Mesendoderm (in vitro differentiated cells): ENCODE results near the gene BTBD6.

ENCODE experiments used
- DNase-seq: peaks from one replicate; pipeline ENCODE4 v3.0.0; 2013
- H2AK5ac ChIP-seq: 2 replicates; pipeline ENCODE4 v1.6.1; 2013; ENCODE audit warnings: low read length, inconsistent platforms
- H2BK120ac ChIP-seq: 2 replicates; pipeline ENCODE4 v1.6.1; 2013; ENCODE audit warnings: low read depth, mild to moderate bottlenecking, low read length, moderate library complexity, mixed read lengths
- H2BK15ac ChIP-seq: replicated peaks from 2 replicates; pipeline ENCODE4 v1.6.1; 2013; ENCODE audit warnings: low read depth, mild to moderate bottlenecking, moderate library complexity
- H2BK5ac ChIP-seq: 2 replicates; pipeline ENCODE4 v1.6.1; 2013; ENCODE audit warnings: low read length, inconsistent platforms
- H3K18ac ChIP-seq: 2 replicates; pipeline ENCODE4 v1.6.1; 2013; ENCODE audit warnings: mild to moderate bottlenecking, low read length, mixed read lengths
- H3K23ac ChIP-seq: one replicate; pipeline ENCODE4 v1.6.1; 2013; ENCODE audit warnings: low read length
- H3K27ac ChIP-seq: 2 replicates; pipeline ENCODE4 v1.5.1; 2013; ENCODE audit warnings: low read depth, mild to moderate bottlenecking, inconsistent platforms, low read length, moderate library complexity
- H3K27me3 ChIP-seq: 2 replicates; pipeline ENCODE4 v1.6.1; 2013; ENCODE audit warnings: low read length, control low read depth, mild to moderate bottlenecking, inconsistent platforms; ENCODE audit not compliant: insufficient read depth, poor library complexity
- H3K36me3 ChIP-seq: 2 replicates; pipeline ENCODE4 v1.6.1; 2013; ENCODE audit warnings: low read length, inconsistent platforms; ENCODE audit not compliant: control insufficient read depth, insufficient read depth
- H3K4ac ChIP-seq: one replicate; pipeline ENCODE4 v1.6.1; 2013; ENCODE audit warnings: low read depth, mild to moderate bottlenecking, low read length, moderate library complexity
- H3K4me1 ChIP-seq: 2 replicates; pipeline ENCODE4 v1.6.1; 2013; ENCODE audit warnings: low read depth, low read length, inconsistent platforms; ENCODE audit not compliant: control insufficient read depth
- H3K4me2 ChIP-seq: 2 replicates; pipeline ENCODE4 v1.6.1; 2013; ENCODE audit warnings: low read length
- H3K4me3 ChIP-seq: 2 replicates; pipeline ENCODE4 v1.5.1; 2013; ENCODE audit warnings: mild to moderate bottlenecking, low read length
- H3K56ac ChIP-seq: one replicate; pipeline ENCODE4 v1.6.1; 2013; ENCODE audit warnings: low read length
- H3K79me1 ChIP-seq: 2 replicates; pipeline ENCODE4 v1.6.1; 2013; ENCODE audit warnings: low read length, inconsistent platforms
- H3K79me2 ChIP-seq: 2 replicates; pipeline ENCODE4 v1.6.1; 2013; ENCODE audit warnings: mild to moderate bottlenecking, low read length; ENCODE audit not compliant: control insufficient read depth, insufficient read depth
- H3K9ac ChIP-seq: 2 replicates; pipeline ENCODE4 v1.6.1; 2013; ENCODE audit warnings: low read length, inconsistent platforms
- H4K5ac ChIP-seq: one replicate; pipeline ENCODE4 v1.6.1; 2013; ENCODE audit warnings: low read length
- H4K8ac ChIP-seq: one replicate; pipeline ENCODE4 v1.6.1; 2013; ENCODE audit warnings: low read depth, mild to moderate bottlenecking, control low read depth, low read length, moderate library complexity
- WGBS: extraction: QIAGEN DNeasy Blood & Tissue Kit; methylation state at CpG from one replicate; pipeline ENCODE4 v1.1.7; 2013; ENCODE audit warnings: low lambda C conversion rate, missing lambda C conversion rate; ENCODE audit not compliant: insufficient coverage; ENCODE audit errors: extremely low coverage; 5-methylcytosine and 5-hydroxymethylcytosine counted together

The BTBD6 gene

GRCh38 chr14:105221598-105222178, 26.6 kb upstream of the BTBD6 start:
- Histone ChIP-seq H2BK120ac (no peak overlapping the region), H3K56ac (no peak overlapping the region), H3K4me2 (no peak overlapping the region), H3K4me1 (no peaks in the 10 kb centered on the region), H3K79me2 (no peaks in the 10 kb centered on the region), H3K23ac (no peak overlapping the region), H2BK5ac (no peak overlapping the region), H3K36me3 (peaks cover 1% of the 10 kb centered on the region), H3K18ac (no peak overlapping the region), H3K27ac (no peak overlapping the region), H4K8ac (no peak overlapping the region), H4K5ac (no peak overlapping the region), H3K79me1 (no peaks in the 10 kb centered on the region), H2BK15ac (no peak overlapping the region), H3K9ac (no peak overlapping the region), H3K4me3 (no peak overlapping the region), H3K27me3 (no peaks in the 10 kb centered on the region), H3K4ac (no peak overlapping the region), H2AK5ac (no peak overlapping the region)
- no peak for DNase-seq
- no CpG with 5 or more reads among the region's 27 CpGs for WGBS

DNA sequence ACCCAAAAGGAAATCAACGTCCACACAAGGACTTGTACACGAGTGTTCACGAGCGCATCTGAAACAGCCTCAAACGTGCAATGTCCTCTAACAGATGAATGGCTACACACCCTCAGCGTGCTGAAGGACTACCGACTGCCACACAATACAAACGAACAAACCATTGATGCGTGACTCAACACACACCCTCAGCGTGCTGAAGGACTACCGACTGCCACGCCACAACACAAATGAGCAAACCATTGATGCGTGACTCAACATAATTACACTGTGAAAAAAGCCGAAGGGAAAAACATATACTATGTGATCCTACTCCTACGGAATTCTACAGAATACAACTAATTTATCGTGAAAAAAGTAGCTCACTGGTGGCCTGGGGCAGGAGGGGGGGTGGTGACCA, 25.1 kb upstream of the BTBD6 start:
- Histone ChIP-seq H3K79me2 (no peaks in the 10 kb centered on the region), H3K9ac (no peak overlapping the region)
- no CpG with 5 or more reads among the region's 16 CpGs for WGBS

GRCh38 chr14:105223770-105224544, 24.4 kb upstream of the BTBD6 start:
- Histone ChIP-seq H2BK15ac (no peak overlapping the region), H4K8ac (no peak overlapping the region), H3K18ac (no peak overlapping the region), H2BK120ac (no peak overlapping the region), H3K27me3 (no peaks in the 10 kb centered on the region), H3K36me3 (peaks cover 1% of the 10 kb centered on the region), H3K4ac (no peak overlapping the region), H3K4me2 (no peak overlapping the region), H3K27ac (no peak overlapping the region), H3K4me1 (no peaks in the 10 kb centered on the region), H3K79me1 (no peaks in the 10 kb centered on the region), H3K9ac (no peak overlapping the region), H3K79me2 (no peaks in the 10 kb centered on the region), H2BK5ac (no peak overlapping the region), H3K23ac (no peak overlapping the region), H3K4me3 (no peak overlapping the region), H3K56ac (no peak overlapping the region), H2AK5ac (no peak overlapping the region), H4K5ac (no peak overlapping the region)
- no peak for DNase-seq
- WGBS: no CpG with 5 or more reads among the region's 15 CpGs

More for the DNA sequence above, 25.1 kb upstream of the BTBD6 start:
- no peaks in the 10 kb centered on the region for H3K4me1 ChIP-seq
- H3K4ac ChIP-seq: no peak overlapping the region
- H2BK5ac ChIP-seq: no peak overlapping the region
- no peak for DNase-seq
- no peak overlapping the region for H2BK120ac ChIP-seq
- H3K4me3 ChIP-seq: no peak overlapping the region
- H3K27ac ChIP-seq: no peak overlapping the region
- no peak overlapping the region for H3K18ac ChIP-seq
- no peaks in the 10 kb centered on the region for H3K79me1 ChIP-seq
- no peak overlapping the region for H4K5ac ChIP-seq
- H2AK5ac ChIP-seq: no peak overlapping the region
- no peaks in the 10 kb centered on the region for H3K27me3 ChIP-seq
- H2BK15ac ChIP-seq: no peak overlapping the region
- H4K8ac ChIP-seq: no peak overlapping the region
- no peak overlapping the region for H3K56ac ChIP-seq
- H3K23ac ChIP-seq: no peak overlapping the region
- H3K36me3 ChIP-seq: peaks cover 1% of the 10 kb centered on the region
- no peak overlapping the region for H3K4me2 ChIP-seq

- no peak overlapping the region for H3K27ac ChIP-seq
- H3K4me1 ChIP-seq: no peaks in the 10 kb centered on the region
- H3K4ac ChIP-seq: no peak overlapping the region
- H3K18ac ChIP-seq: no peak overlapping the region
- no peak overlapping the region for H3K56ac ChIP-seq
- H2AK5ac ChIP-seq: no peak overlapping the region
- H4K8ac ChIP-seq: no peak overlapping the region
- H3K79me1 ChIP-seq: no peaks in the 10 kb centered on the region
- H3K9ac ChIP-seq: no peak overlapping the region
- no peak overlapping the region for H3K23ac ChIP-seq
- no peaks in the 10 kb centered on the region for H3K79me2 ChIP-seq
- H2BK5ac ChIP-seq: no peak overlapping the region
- DNase-seq: no peak
- H2BK120ac ChIP-seq: no peak overlapping the region
- no peak overlapping the region for H3K4me2 ChIP-seq
- no peaks in the 10 kb centered on the region for H3K27me3 ChIP-seq
- H4K5ac ChIP-seq: no peak overlapping the region
- no peak overlapping the region for H3K4me3 ChIP-seq
- H2BK15ac ChIP-seq: no peak overlapping the region
- H3K36me3 ChIP-seq: peaks cover 1% of the 10 kb centered on the region
- WGBS: no CpG with 5 or more reads among the region's 11 CpGs
Measured at GRCh38 chr14:105224845-105225570, 23.3 kb upstream of the BTBD6 start.

DNA sequence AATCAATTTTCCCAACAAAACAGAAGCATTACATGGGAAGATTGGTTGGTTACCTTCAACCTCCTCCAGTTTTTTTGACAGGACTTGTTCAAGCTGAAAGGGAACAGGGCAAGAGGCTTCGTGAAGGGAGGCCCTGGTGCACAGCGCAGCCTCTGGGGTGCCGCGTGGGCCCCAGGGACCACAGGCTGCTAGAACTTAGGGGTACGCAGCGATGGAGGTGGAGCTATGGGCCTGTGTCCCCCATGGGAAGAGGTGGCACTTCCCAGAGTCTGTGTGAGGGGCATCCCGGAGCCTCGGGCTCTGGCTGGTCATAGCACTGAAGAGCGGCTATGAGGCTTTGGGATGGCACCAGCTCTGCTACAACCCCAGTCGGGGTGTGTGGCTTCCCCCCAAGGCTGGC, 22.1 kb upstream of the BTBD6 start:
- no peaks in the 10 kb centered on the region for H3K27me3 ChIP-seq
- H2BK120ac ChIP-seq: no peak overlapping the region
- no peak overlapping the region for H3K4me3 ChIP-seq
- no peaks in the 10 kb centered on the region for H3K79me2 ChIP-seq
- H3K18ac ChIP-seq: no peak overlapping the region
- H2BK15ac ChIP-seq: no peak overlapping the region
- WGBS: no CpG with 5 or more reads among the region's 10 CpGs
- H3K56ac ChIP-seq: no peak overlapping the region
- no peaks in the 10 kb centered on the region for H3K79me1 ChIP-seq
- H3K23ac ChIP-seq: no peak overlapping the region
- no peak overlapping the region for H3K9ac ChIP-seq
- H4K5ac ChIP-seq: no peak overlapping the region
- DNase-seq: no peak
- H3K36me3 ChIP-seq: peaks cover 1% of the 10 kb centered on the region
- H2BK5ac ChIP-seq: no peak overlapping the region
- no peak overlapping the region for H3K4me2 ChIP-seq
- no peak overlapping the region for H4K8ac ChIP-seq
- no peak overlapping the region for H3K27ac ChIP-seq
- H3K4me1 ChIP-seq: no peaks in the 10 kb centered on the region
- H2AK5ac ChIP-seq: no peak overlapping the region
- H3K4ac ChIP-seq: no peak overlapping the region
